ENCODE data around the gene MAPK8IP3. TPM values are rescaled to one million over a fixed set of nuclear protein-coding genes. Genes with fewer than 3 reads are reported as not detected.

The MAPK8IP3 gene
- total and polyA plus RNA-seq, 9 of the 15 experiments (the other 6 are each of a cell fraction or from before 2014, with no cell fraction given) = 0.17 to 58.7 (median 16.7) TPM

DNA sequence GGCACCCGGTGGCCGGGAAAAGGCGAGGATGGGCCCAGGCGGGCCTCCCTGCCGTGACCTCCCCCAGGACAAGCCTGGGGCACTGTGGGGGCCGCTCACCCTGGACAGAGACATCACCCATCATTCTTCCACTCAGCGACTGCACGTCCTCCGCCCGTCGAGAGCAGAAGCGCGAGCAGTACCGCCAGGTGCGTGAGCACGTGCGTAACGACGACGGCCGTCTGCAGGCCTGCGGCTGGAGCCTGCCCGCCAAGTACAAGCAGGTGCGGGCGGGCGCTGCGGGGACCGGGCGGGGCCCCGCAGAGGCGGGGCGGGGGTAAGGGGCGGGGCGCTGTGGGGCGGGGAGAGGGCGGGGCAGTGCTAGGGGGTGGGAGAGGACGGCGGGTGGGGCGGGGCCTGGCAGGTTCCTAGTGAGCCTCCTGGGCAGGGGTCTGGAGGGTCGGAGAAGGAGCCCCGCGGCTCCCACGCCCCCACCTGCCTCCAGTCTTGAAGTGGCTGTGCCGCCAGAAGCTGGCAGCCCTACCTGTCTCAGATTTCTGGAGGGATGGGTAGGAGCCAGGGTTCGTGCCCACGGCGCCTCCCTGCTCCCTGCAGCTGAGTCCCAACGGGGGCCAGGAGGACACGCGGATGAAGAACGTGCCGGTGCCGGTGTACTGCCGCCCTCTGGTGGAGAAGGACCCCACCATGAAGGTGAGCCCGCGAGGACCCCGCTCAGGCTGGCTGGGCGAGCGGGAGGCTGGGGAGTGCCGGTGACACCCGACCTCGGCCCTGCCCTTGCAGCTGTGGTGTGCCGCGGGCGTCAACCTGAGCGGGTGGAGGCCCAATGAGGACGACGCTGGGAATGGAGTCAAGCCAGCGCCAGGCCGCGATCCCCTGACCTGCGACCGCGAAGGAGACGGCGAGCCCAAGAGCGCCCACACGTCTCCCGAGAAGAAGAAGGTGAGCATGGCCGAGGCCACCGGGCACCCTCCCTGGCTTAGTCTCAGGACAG lies 57.8 kb downstream of the MAPK8IP3 start (continued):
- TF ChIP-seq, protein P1, sequence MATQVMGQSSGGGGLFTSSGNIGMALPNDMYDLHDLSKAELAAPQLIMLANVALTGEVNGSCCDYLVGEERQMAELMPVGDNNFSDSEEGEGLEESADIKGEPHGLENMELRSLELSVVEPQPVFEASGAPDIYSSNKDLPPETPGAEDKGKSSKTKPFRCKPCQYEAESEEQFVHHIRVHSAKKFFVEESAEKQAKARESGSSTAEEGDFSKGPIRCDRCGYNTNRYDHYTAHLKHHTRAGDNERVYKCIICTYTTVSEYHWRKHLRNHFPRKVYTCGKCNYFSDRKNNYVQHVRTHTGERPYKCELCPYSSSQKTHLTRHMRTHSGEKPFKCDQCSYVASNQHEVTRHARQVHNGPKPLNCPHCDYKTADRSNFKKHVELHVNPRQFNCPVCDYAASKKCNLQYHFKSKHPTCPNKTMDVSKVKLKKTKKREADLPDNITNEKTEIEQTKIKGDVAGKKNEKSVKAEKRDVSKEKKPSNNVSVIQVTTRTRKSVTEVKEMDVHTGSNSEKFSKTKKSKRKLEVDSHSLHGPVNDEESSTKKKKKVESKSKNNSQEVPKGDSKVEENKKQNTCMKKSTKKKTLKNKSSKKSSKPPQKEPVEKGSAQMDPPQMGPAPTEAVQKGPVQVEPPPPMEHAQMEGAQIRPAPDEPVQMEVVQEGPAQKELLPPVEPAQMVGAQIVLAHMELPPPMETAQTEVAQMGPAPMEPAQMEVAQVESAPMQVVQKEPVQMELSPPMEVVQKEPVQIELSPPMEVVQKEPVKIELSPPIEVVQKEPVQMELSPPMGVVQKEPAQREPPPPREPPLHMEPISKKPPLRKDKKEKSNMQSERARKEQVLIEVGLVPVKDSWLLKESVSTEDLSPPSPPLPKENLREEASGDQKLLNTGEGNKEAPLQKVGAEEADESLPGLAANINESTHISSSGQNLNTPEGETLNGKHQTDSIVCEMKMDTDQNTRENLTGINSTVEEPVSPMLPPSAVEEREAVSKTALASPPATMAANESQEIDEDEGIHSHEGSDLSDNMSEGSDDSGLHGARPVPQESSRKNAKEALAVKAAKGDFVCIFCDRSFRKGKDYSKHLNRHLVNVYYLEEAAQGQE (IDR thresholded peaks at IDR 0.05; ENCODE audit: borderline replicate concordance) = no peak
- TF ChIP-seq, protein P1 (CRISPR knock-in tag; IDR thresholded peaks at IDR 0.05; ENCODE audit: low read depth) = no peak
- TF ChIP-seq ARHGAP35 (IDR thresholded peaks at IDR 0.05; ENCODE audit: partially characterized antibody) = no peak
- TF ChIP-seq ELF4 (CRISPR knock-in tag; IDR thresholded peaks at IDR 0.05) = no peak
- peak; percentile 34; the same call in 1 of the 2 replicates for TF ChIP-seq SMC3 (conservative IDR thresholded peaks at IDR 0.05; ENCODE audit: insufficient read depth, low read depth, low read length)
- TF ChIP-seq TCF3 (CRISPR knock-in tag; IDR thresholded peaks at IDR 0.05) = no peak
- TF ChIP-seq, protein P2, sequence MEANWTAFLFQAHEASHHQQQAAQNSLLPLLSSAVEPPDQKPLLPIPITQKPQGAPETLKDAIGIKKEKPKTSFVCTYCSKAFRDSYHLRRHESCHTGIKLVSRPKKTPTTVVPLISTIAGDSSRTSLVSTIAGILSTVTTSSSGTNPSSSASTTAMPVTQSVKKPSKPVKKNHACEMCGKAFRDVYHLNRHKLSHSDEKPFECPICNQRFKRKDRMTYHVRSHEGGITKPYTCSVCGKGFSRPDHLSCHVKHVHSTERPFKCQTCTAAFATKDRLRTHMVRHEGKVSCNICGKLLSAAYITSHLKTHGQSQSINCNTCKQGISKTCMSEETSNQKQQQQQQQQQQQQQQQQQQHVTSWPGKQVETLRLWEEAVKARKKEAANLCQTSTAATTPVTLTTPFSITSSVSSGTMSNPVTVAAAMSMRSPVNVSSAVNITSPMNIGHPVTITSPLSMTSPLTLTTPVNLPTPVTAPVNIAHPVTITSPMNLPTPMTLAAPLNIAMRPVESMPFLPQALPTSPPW (CRISPR knock-in tag; IDR thresholded peaks at IDR 0.05) = peak; percentile 82
- TF ChIP-seq BRCA1 (IDR thresholded peaks at IDR 0.05) = no peak
- TF ChIP-seq BRCA1 (CRISPR knock-in tag; IDR thresholded peaks at IDR 0.05) = 0 out of 2 replicates have a peak, but pooled peaks have one; percentile 7
- TF ChIP-seq RFX1 (IDR thresholded peaks at IDR 0.05) = no peak
- 0 out of 2 replicates have a peak, but pooled peaks have one; percentile 10 for TF ChIP-seq CBFA2T2 (conservative IDR thresholded peaks at IDR 0.05)
- TF ChIP-seq, protein P3, sequence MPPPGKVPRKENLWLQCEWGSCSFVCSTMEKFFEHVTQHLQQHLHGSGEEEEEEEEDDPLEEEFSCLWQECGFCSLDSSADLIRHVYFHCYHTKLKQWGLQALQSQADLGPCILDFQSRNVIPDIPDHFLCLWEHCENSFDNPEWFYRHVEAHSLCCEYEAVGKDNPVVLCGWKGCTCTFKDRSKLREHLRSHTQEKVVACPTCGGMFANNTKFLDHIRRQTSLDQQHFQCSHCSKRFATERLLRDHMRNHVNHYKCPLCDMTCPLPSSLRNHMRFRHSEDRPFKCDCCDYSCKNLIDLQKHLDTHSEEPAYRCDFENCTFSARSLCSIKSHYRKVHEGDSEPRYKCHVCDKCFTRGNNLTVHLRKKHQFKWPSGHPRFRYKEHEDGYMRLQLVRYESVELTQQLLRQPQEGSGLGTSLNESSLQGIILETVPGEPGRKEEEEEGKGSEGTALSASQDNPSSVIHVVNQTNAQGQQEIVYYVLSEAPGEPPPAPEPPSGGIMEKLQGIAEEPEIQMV (tag; conservative IDR thresholded peaks at IDR 0.05; ENCODE audit: low read depth) = no peak
- TF ChIP-seq TAF1 (IDR thresholded peaks at IDR 0.05; ENCODE audit: control insufficient read depth, extremely low read depth, insufficient read depth, low read length, severe bottlenecking) = no peak
- TF ChIP-seq RBFOX2 (IDR thresholded peaks at IDR 0.05; ENCODE audit: low read depth, low read length) = peak; percentile 29; the same call in 1 of the 2 replicates
- TF ChIP-seq CSDE1 (IDR thresholded peaks at IDR 0.05) = no peak
